Esophagus squamous epithelium (tissue), 4 donors: ENCODE results near the gene DBP.

Experiments
- CTCF ChIP-seq, 6 experiments: fragments of 450-650 bp in 4 of 6; fragments of 200-600 bp in 2 of 6; sonication (generic) in 2 of 6; IDR thresholded peaks; one replicate each; pipeline ENCODE4 v1.5.1; 2016 to 2019; ENCODE audit warnings: antibody characterized with exemption in 6 of 6, mild to moderate bottlenecking in 4 of 6, moderate library complexity in 4 of 6
- POLR2A ChIP-seq, 4 donors: fragments of 450-650 bp; IDR thresholded peaks; one replicate each; pipeline ENCODE4 v1.6.1; 2017; ENCODE audit warnings: antibody characterized with exemption in 4 of 4, mild to moderate bottlenecking in 4 of 4, moderate library complexity in 3 of 4

DNA sequence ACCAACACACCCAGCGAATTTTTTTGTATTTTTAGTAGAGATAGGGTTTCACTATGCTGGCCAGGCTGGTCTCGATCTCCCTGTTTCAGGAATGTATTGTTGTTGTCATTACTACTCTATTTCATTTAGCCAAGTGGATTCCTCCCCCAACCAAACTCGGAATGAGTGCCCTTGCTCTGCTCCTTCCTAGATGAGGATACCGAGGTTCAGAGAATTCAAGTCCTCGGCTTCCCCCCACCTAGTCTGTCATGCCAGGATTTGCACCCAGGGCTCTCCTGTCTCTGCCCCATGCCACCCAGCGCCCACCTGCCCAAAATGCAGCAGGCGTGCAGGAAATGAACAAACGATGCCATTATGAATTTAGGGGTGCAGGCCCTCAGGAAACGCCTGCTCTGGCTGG is 34.2 kb downstream of the DBP start:
- TF ChIP-seq CTCF (IDR thresholded peaks at IDR 0.05) (no peak), POLR2A (IDR thresholded peaks at IDR 0.05) (no peak)
